HepG2 (cell line): ENCODE results near the gene ACTR10.

Source experiments
- CSRNP1 ChIP-seq: sonication (generic); formaldehyde crosslinking; IDR thresholded peaks from 2 replicates; pipeline ENCODE4 v1.8.1; 2023; ENCODE audit warnings: mild to moderate bottlenecking, missing genetic modification reagents
- MAFK ChIP-seq, 2 experiments: IDR thresholded peaks in 1 of 2; conservative IDR thresholded peaks in 1 of 2; 2 replicates each; pipeline ENCODE4 v1.6.1; 2011; ENCODE audit warnings: improper control_type of control experiment in 2 of 2, low read length in 2 of 2
- ZNF232 ChIP-seq: sonication (generic); formaldehyde crosslinking; IDR thresholded peaks from 2 replicates; pipeline ENCODE4 v1.4.0; 2020; ENCODE audit warnings: missing genetic modification reagents, borderline replicate concordance
- TF ChIP-seq, protein P1 (sequence below): sonication (generic); formaldehyde crosslinking; IDR thresholded peaks from 2 replicates; pipeline ENCODE4 v1.4.0; 2020; ENCODE audit warnings: mild to moderate bottlenecking, missing genetic modification reagents

GRCh38 chr14:58243790-58244555 lies 44.0 kb downstream of the ACTR10 start:
- TF ChIP-seq MAFK (conservative IDR thresholded peaks at IDR 0.05 in 1 of 2, IDR thresholded peaks at IDR 0.05 in 1 of 2; ENCODE audit: low read length in 2 of 2) (peak in 1 of 2 experiments; percentile 11; a peak in 1 of 4 replicates), ZNF232 (CRISPR knock-in tag) (no peak), CSRNP1 (CRISPR knock-in tag) (no peak)
- TF ChIP-seq, protein P1, sequence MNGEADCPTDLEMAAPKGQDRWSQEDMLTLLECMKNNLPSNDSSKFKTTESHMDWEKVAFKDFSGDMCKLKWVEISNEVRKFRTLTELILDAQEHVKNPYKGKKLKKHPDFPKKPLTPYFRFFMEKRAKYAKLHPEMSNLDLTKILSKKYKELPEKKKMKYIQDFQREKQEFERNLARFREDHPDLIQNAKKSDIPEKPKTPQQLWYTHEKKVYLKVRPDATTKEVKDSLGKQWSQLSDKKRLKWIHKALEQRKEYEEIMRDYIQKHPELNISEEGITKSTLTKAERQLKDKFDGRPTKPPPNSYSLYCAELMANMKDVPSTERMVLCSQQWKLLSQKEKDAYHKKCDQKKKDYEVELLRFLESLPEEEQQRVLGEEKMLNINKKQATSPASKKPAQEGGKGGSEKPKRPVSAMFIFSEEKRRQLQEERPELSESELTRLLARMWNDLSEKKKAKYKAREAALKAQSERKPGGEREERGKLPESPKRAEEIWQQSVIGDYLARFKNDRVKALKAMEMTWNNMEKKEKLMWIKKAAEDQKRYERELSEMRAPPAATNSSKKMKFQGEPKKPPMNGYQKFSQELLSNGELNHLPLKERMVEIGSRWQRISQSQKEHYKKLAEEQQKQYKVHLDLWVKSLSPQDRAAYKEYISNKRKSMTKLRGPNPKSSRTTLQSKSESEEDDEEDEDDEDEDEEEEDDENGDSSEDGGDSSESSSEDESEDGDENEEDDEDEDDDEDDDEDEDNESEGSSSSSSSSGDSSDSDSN (CRISPR knock-in tag) = no peak
